GM10266 (cell line): ENCODE results near the gene FBLN1.
"Not testable (repeated sequence)": the region's sequence is repeated elsewhere in the genome, so short reads cannot be mapped to it uniquely, and the experiment has no call there.

ENCODE experiments used
- DNase-seq: peaks from one replicate; pipeline ENCODE4 v3.0.0; 2012; ENCODE audit errors: extremely low spot score
- CTCF ChIP-seq: IDR thresholded peaks from 2 replicates; pipeline ENCODE4 v1.5.1; 2012; ENCODE audit warnings: mild to moderate bottlenecking, low read depth; ENCODE audit not compliant: control insufficient read depth, insufficient read depth; ENCODE audit errors: missing control alignments

Gene FBLN1

GRCh38 chr22:45485261-45485660, 17.4 kb upstream of the FBLN1 start:
- DNase-seq: no peak
- TF ChIP-seq CTCF: no peak

GRCh38 chr22:45488764-45489370, 13.8 kb upstream of the FBLN1 start:
- no peak for TF ChIP-seq CTCF
- no peak for DNase-seq

- no peak for TF ChIP-seq CTCF
- DNase-seq: no peak
Measured at GRCh38 chr22:45490836-45491235, 11.8 kb upstream of the FBLN1 start.

- DNase-seq: no peak
- no peak for TF ChIP-seq CTCF
Measured at GRCh38 chr22:45491841-45492240, 10.8 kb upstream of the FBLN1 start.

GRCh38 chr22:45493286-45493771, 9.4 kb upstream of the FBLN1 start:
- TF ChIP-seq CTCF: no peak
- DNase-seq: no peak

GRCh38 chr22:45494306-45494705, 8.4 kb upstream of the FBLN1 start:
- DNase-seq: not testable (repeated sequence)

- DNase-seq: not testable (repeated sequence)
Measured at GRCh38 chr22:45495616-45496015, 7.1 kb upstream of the FBLN1 start.

- no peak for TF ChIP-seq CTCF
- DNase-seq: no peak
Measured at GRCh38 chr22:45496451-45496941, 6.2 kb upstream of the FBLN1 start.
